ENCODE results near the gene HEXIM2.

Gene HEXIM2

GRCh38 chr17:45138911-45139532, 22.7 kb upstream of the HEXIM2 start:
- Histone ChIP-seq H3K79me2 (ENCODE audit: insufficient read depth, low read length) (no peaks in the 10 kb centered on the region), H2AFZ (ENCODE audit: low read depth, low read length, severe bottlenecking) (no peak overlapping the region), H4K20me1 (ENCODE audit: low read depth, low read length) (no peaks in the 10 kb centered on the region), H3K9me3 (ENCODE audit: insufficient read depth, low read length) (no peaks in the 10 kb centered on the region), H3K9ac (ENCODE audit: low read length) (no peak overlapping the region), H3K4me3 (ENCODE audit: insufficient read depth, low read length, poor library complexity, severe bottlenecking) (no peak overlapping the region), H3K9me2 (replicated peaks; ENCODE audit: insufficient read depth, low read length) (no peaks in the 10 kb centered on the region), H3K4me2 (ENCODE audit: low read depth, low read length, poor library complexity, severe bottlenecking) (no peak overlapping the region), H3K36me3 (ENCODE audit: low read length) (no peaks in the 10 kb centered on the region), H3K27ac (ENCODE audit: low read depth, low read length) (no peak overlapping the region), H3F3A (ENCODE audit: insufficient read depth) (peaks cover 1% of the 10 kb centered on the region; the same call in 1 of the 2 replicates), H3K27me3 (ENCODE audit: low read length) (no peaks in the 10 kb centered on the region)
- TF ChIP-seq, protein P1, sequence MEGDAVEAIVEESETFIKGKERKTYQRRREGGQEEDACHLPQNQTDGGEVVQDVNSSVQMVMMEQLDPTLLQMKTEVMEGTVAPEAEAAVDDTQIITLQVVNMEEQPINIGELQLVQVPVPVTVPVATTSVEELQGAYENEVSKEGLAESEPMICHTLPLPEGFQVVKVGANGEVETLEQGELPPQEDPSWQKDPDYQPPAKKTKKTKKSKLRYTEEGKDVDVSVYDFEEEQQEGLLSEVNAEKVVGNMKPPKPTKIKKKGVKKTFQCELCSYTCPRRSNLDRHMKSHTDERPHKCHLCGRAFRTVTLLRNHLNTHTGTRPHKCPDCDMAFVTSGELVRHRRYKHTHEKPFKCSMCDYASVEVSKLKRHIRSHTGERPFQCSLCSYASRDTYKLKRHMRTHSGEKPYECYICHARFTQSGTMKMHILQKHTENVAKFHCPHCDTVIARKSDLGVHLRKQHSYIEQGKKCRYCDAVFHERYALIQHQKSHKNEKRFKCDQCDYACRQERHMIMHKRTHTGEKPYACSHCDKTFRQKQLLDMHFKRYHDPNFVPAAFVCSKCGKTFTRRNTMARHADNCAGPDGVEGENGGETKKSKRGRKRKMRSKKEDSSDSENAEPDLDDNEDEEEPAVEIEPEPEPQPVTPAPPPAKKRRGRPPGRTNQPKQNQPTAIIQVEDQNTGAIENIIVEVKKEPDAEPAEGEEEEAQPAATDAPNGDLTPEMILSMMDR (IDR thresholded peaks at IDR 0.05; ENCODE audit: insufficient read depth, low read length, poor library complexity, severe bottlenecking) = no peak
- TF ChIP-seq EZH2phosphoT487 (conservative IDR thresholded peaks at IDR 0.05; ENCODE audit: low read length) = no peak

DNA sequence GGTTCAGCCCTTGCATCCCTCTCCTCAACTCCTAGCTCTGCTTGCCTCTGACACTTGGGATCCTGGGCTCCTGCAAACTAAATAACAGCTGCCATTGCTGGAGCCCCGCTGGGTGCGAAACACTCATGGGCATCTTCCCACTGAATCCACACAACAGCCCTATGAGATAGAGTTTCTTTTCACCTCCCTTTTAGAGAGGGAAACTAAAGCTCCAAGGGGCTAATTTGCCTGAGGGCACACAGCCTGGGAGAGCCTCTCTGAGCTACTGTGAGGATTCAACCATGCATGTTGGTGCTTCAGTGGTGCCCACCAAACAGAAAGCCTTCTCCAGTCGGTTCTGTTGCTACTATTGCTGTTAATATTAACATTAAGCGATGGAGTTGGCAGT, 22.1 kb upstream of the HEXIM2 start:
- Histone ChIP-seq H3F3A (ENCODE audit: insufficient read depth) (no peaks in the 10 kb centered on the region), H3K4me3 (ENCODE audit: insufficient read depth, low read length, poor library complexity, severe bottlenecking) (no peak overlapping the region), H4K20me1 (ENCODE audit: low read depth, low read length) (no peaks in the 10 kb centered on the region), H3K79me2 (ENCODE audit: insufficient read depth, low read length) (no peaks in the 10 kb centered on the region), H3K4me2 (ENCODE audit: low read depth, low read length, poor library complexity, severe bottlenecking) (no peak overlapping the region), H3K27ac (ENCODE audit: low read depth, low read length) (no peak overlapping the region), H2AFZ (ENCODE audit: low read depth, low read length, severe bottlenecking) (no peak overlapping the region), H3K9ac (ENCODE audit: low read length) (no peak overlapping the region), H3K9me3 (ENCODE audit: insufficient read depth, low read length) (no peaks in the 10 kb centered on the region), H3K9me2 (replicated peaks; ENCODE audit: insufficient read depth, low read length) (no peaks in the 10 kb centered on the region), H3K27me3 (ENCODE audit: low read length) (no peaks in the 10 kb centered on the region), H3K36me3 (ENCODE audit: low read length) (no peaks in the 10 kb centered on the region)
- TF ChIP-seq EZH2phosphoT487 (conservative IDR thresholded peaks at IDR 0.05; ENCODE audit: low read length) = no peak
- TF ChIP-seq, protein P1 (IDR thresholded peaks at IDR 0.05; ENCODE audit: insufficient read depth, low read length, poor library complexity, severe bottlenecking) = no peak

DNA sequence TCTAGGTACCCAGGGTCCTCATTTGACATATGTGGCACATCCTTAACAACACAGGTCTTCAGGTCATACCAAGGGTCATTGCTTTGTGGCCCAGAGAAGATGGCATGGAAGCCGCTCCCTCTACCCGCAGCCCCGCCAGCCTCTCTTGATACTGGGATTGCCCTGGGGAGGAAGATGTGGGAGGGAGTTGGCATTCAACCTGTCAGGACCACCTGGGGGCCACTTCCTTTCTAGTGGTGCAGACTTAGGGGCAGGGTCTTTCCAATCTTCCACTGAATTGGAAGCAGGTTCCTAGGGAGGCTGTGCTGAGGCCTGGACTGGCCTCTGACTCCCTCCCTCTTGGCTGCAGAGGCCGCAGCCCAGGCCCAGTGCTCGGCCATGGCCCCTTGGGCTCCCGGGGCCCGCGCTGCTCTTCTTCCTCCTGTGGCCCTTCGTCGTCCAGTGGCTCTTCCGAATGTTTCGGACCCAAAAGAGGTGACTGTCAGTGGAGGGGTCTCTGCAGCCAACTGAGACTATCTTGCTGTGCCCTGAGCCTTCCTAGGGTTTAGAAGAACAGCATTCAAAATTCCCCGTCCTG, 18.5 kb upstream of the HEXIM2 start:
- no peak overlapping the region for H3K27ac ChIP-seq (ENCODE audit: low read depth, low read length)
- peaks cover 2% of the 10 kb centered on the region; the same call in 1 of the 2 replicates for H3F3A ChIP-seq (ENCODE audit: insufficient read depth)
- no peaks in the 10 kb centered on the region for H3K9me2 ChIP-seq (replicated peaks; ENCODE audit: insufficient read depth, low read length)
- H3K27me3 ChIP-seq (ENCODE audit: low read length) = no peaks in the 10 kb centered on the region
- H3K9me3 ChIP-seq (ENCODE audit: insufficient read depth, low read length) = no peaks in the 10 kb centered on the region
- no peak overlapping the region for H3K4me2 ChIP-seq (ENCODE audit: low read depth, low read length, poor library complexity, severe bottlenecking)
- H3K36me3 ChIP-seq (ENCODE audit: low read length) = no peaks in the 10 kb centered on the region
- H3K4me3 ChIP-seq (ENCODE audit: insufficient read depth, low read length, poor library complexity, severe bottlenecking) = no peak overlapping the region
- no peak overlapping the region for H3K9ac ChIP-seq (ENCODE audit: low read length)
- TF ChIP-seq EZH2phosphoT487 (conservative IDR thresholded peaks at IDR 0.05; ENCODE audit: low read length) = no peak
- TF ChIP-seq, protein P1 (IDR thresholded peaks at IDR 0.05; ENCODE audit: insufficient read depth, low read length, poor library complexity, severe bottlenecking) = no peak
- no peaks in the 10 kb centered on the region for H3K79me2 ChIP-seq (ENCODE audit: insufficient read depth, low read length)
- H4K20me1 ChIP-seq (ENCODE audit: low read depth, low read length) = no peaks in the 10 kb centered on the region
- no peak overlapping the region for H2AFZ ChIP-seq (ENCODE audit: low read depth, low read length, severe bottlenecking)
